ENCODE data around the gene POLR1D. TPM values are rescaled to one million over a fixed set of nuclear protein-coding genes. Genes with fewer than 3 reads are reported as not detected.
A peak's percentile ranks its signal among the peaks of the same experiment; 100 is the strongest.

POLR1D gene
- total RNA-seq, 1 experiment from 2014 or later, result 198 TPM

- ChIA-PET CTCF (no interaction called here), POLR2A (no interaction called here)
- H3K4me3 Mint-ChIP-seq, result no peak overlapping the region
- no peak overlapping the region for H3K27ac Mint-ChIP-seq
- H3K36me3 Mint-ChIP-seq, result 0 out of 2 replicates have a peak, but pooled peaks cover 2% of the 10 kb centered on the region
- ATAC-seq (no peak), DNase-seq (ENCODE audit: low spot score) (no peak)
- TF ChIP-seq MAX (CRISPR knock-in tag; IDR thresholded peaks at IDR 0.05) (no peak), AR (CRISPR knock-in tag; IDR thresholded peaks at IDR 0.05) (no peak), ERG (CRISPR knock-in tag; IDR thresholded peaks at IDR 0.05) (no peak), ZNF512 (CRISPR knock-in tag; IDR thresholded peaks at IDR 0.05; ENCODE audit: borderline replicate concordance) (no peak), TP53 (CRISPR knock-in tag; IDR thresholded peaks at IDR 0.05) (no peak), NR3C1 (CRISPR knock-in tag; conservative IDR thresholded peaks at IDR 0.05; ENCODE audit: low read depth) (no peak), ZBTB21 (CRISPR knock-in tag; IDR thresholded peaks at IDR 0.05; ENCODE audit: borderline replicate concordance) (no peak), FOXP4 (CRISPR knock-in tag; IDR thresholded peaks at IDR 0.05) (no peak), ATF2 (CRISPR knock-in tag; IDR thresholded peaks at IDR 0.05; ENCODE audit: borderline replicate concordance, low read depth) (no peak), USF1 (CRISPR knock-in tag; IDR thresholded peaks at IDR 0.05) (no peak), ZNF232 (CRISPR knock-in tag; IDR thresholded peaks at IDR 0.05) (no peak), NFATC4 (CRISPR knock-in tag; IDR thresholded peaks at IDR 0.05) (no peak), KAT7 (CRISPR knock-in tag; IDR thresholded peaks at IDR 0.05; ENCODE audit: borderline replicate concordance) (no peak)
- 0 out of 2 replicates have a peak, but pooled peaks cover 2% of the 10 kb centered on the region for H3K4me1 Mint-ChIP-seq
- no peaks in the 10 kb centered on the region for H3K9me3 Mint-ChIP-seq
- no peaks in the 10 kb centered on the region for H3K27me3 Mint-ChIP-seq (ENCODE audit: low read depth)
These were observed 11.0 kb downstream of the POLR1D start for GRCh38 chr13:27632648-27633047.

GRCh38 chr13:27634231-27634630 lies 12.5 kb downstream of the POLR1D start:
- POLR2A ChIA-PET, result interaction anchor here (1.9 kb wide), 1 partner anchor 13 kb away, joined by 7 read pairs; the partner anchor contains the start of gene LNX2
- H3K4me3 Mint-ChIP-seq, result no peak overlapping the region
- 0 out of 2 replicates have a peak, but pooled peaks cover 5% of the 10 kb centered on the region for H3K4me1 Mint-ChIP-seq
- TF ChIP-seq JUN (CRISPR knock-in tag; IDR thresholded peaks at IDR 0.05) (no peak), CREB1 (CRISPR knock-in tag; IDR thresholded peaks at IDR 0.05) (no peak), ZNF138 (CRISPR knock-in tag; conservative IDR thresholded peaks at IDR 0.05) (no peak)
- DNase-seq (ENCODE audit: low spot score), result no peak
- no peaks in the 10 kb centered on the region for H3K36me3 Mint-ChIP-seq
- CTCF ChIA-PET, result no interaction called here
- H3K9me3 Mint-ChIP-seq, result no peaks in the 10 kb centered on the region
- no peak for ATAC-seq
- peak overlapping the region; percentile 73; the same call in 1 of the 2 replicates for H3K27ac Mint-ChIP-seq
- no peaks in the 10 kb centered on the region for H3K27me3 Mint-ChIP-seq (ENCODE audit: low read depth)
